Dermis blood vessel endothelial cell (primary cell): Measurements from ENCODE around the gene ZBTB48. TPM values are rescaled to one million over a fixed set of nuclear protein-coding genes. Genes with fewer than 3 reads are reported as not detected.
"Not testable (repeated sequence)": the region's sequence is repeated elsewhere in the genome, so short reads cannot be mapped to it uniquely, and the experiment has no call there.

Experiments used
- DNase-seq: peaks from one replicate; pipeline ENCODE4 v3.0.0; 2010
- total RNA-seq: library from RNA; depleted of rRNA; stranded (reverse); fragments of >200 nt; gene quantifications from 2 replicates; pipeline ENCODE4 v1.2.3, GENCODE V29; 2014

Gene ZBTB48
- total RNA-seq, 1 donor from 2014 or later: 22.5 TPM

DNA sequence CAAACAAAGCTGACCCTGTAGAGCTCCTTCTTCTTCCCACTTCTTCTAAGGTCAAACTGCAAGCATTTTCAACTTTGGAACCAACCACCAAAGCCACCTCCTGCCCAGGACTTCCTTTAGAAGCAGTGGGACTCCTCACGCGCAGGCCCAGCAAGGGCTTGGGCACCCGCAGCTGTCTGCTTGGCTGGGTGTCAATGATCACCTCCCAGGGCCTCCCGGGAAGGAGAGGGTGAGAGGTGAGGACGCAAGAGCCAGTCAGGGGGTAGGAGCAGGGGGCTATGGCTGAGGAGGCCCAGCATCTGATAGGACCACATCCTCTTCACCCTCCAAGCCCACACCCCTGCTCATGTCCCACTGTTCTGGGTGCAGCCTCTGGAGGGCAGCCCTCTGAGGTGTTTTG, 12.6 kb downstream of the ZBTB48 start:
- no peak for DNase-seq

DNA sequence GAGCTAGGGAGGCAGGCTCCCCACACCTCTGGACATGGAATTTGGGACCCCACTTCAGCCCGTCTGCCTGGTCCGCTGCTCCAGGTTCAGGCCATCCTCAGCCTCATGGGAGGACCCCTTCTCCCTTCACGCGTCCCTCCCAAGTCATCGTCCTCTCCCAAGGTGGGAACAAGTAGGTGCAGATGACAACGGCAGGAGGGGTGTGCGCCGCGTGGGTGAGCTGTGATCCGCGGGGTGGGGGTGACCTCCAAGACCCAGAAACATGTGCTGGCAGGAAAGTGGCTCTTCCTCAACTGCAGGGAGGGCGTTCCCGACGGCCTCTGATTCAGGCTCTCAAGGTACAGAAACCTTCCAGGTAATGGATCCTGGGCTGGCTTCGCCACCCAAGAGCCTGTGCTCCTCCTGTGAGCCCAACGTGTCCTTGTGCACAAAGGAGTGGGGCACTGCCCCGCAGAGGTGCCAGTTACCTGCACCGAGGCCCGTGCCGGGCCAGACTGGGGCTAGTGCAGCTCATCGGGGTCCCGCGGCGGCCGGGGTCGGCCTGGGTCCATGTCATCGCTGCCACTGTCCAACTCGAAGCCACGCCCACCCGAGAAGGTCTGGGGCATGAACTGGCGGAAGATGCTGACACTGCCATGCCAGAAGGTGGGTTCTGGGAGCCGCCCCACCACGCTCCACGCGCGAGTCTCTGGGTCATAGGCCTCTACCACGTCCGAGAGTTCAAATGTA, 13.2 kb downstream of the ZBTB48 start:
- DNase-seq: no peak

DNA sequence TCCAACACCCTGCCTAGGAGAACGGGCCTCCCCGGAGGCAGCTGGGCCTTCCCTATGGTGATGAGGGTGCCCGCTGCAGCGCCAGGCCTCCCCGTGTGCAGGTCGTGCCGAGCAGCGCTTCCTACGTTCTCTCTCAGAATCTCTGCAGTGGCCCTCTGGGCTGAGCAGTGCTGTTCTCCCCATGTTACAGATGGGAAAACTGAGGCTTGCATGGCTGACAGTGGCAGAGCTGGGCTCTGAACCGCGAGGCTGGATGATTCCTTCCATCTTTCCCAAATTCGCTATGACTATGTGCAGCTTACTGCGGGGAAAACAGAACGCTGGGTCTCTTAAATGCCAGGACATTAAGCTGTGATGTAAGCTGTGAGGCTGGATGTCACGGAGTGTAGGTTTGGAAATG, 14.0 kb downstream of the ZBTB48 start:
- DNase-seq: no peak

DNA sequence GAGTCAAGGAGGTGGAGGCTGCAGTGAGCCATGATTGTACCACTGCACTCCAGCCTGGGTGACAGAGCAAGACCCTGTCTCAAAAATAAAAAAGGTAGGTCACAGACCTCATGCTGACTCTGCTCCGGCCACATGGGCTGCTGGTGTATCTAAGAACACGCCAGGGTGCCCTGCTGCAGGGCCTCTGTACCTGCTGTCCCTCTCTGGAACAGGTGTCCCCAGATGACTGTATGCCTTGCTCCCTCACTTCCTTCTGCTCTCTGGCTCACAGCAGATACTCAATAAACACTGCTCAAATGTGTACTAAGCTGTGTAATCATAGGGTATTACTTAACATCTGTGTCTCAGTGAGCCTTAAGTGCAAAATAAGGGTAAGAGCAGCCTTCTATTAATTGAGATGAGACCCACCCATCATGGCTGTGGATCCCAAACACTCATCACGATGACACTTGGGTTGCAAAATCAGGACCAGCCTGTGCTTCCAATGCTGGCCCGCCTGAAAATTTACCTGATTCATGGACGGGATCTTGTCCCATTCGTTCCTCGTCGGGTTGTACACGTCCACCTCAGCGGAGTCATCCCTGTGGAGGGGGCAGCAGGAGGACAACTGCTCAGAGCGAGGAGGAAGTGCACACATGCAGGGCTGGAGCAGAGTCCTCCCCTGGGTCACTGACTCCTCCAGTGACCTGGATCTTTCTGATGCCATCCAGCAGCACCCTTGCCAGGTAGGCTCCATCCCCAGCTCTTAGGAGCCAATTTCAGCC, 15.4 kb downstream of the ZBTB48 start:
- DNase-seq: no peak

DNA sequence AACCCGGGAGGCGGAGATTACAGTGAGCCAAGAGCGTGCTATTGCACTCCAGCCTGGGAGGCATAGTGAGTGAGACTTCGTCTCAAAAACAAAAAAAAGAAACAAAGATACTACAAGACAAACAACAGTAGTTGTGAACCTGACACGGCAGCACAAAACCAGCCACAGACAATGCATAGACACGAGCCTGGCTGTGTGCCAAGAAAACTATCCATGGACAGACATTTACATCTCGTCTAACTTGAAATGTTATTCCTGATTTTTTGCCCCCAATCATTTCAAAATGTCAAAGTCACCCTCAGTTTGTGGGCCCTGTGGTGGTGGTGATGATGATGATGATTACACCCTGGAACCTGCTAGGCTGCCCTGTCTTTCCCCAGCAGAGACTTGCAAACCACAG, 16.6 kb downstream of the ZBTB48 start:
- peak; percentile 48 for DNase-seq

DNA sequence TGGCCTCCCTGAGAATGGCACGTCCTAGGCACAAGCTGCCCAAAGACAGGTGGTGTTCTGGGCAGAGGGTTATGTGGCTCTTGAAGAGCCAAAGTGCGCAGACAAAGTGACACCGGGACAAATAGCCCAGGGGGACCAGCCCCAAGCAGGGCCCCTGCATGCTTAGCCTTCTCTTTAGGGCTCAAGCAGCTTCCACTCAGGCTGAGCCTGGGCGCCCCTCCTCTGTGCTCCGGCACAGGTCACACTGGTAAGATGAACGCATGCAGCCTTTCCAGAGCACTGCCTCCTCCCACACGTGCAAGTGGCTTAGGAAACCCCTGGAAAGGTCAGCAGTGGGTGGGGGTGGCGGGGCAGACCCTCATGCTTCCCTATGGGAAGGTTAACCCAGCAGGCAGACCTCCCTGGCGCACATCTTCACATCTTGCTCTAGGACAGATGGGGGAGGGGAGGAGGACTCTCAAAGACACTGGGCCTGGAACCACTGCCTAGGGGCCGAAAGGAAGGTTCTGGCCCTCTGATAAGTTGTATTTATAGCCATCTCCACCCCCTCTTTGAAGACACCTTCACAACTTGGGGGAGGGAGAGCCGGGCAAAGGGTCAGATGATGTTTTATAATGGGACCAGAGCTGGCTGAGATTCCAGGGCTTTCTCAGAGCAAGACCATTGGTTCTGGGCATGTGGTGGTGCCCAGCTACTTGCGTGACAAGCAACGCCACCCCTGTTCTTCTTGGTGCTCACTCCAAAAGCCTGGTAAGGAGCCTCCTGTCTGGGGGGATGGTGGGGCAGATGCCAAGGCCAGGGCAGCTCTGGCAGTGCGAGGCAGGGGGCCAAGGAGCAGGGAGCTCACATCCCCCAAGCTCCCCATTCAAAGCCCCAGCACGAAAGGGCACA, 17.3 kb downstream of the ZBTB48 start:
- no peak for DNase-seq

DNA sequence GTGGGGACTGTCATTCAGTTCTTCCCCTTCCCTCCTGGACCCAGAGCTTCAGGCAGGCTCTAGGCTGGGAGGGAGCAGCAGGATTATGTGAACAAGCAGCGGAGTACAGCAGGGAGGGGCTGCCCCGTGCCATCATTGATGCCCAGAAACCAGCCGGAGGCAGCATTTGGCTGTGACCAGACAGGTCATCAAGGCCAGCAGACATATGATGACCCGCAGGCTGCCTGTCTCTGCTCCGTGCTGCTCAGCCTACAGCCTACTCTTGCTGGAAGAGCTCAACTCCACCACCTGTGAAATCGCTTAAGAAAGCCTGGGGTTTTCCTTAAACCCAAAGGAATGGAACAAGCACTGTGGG, 18.0 kb downstream of the ZBTB48 start:
- DNase-seq: no peak

DNA sequence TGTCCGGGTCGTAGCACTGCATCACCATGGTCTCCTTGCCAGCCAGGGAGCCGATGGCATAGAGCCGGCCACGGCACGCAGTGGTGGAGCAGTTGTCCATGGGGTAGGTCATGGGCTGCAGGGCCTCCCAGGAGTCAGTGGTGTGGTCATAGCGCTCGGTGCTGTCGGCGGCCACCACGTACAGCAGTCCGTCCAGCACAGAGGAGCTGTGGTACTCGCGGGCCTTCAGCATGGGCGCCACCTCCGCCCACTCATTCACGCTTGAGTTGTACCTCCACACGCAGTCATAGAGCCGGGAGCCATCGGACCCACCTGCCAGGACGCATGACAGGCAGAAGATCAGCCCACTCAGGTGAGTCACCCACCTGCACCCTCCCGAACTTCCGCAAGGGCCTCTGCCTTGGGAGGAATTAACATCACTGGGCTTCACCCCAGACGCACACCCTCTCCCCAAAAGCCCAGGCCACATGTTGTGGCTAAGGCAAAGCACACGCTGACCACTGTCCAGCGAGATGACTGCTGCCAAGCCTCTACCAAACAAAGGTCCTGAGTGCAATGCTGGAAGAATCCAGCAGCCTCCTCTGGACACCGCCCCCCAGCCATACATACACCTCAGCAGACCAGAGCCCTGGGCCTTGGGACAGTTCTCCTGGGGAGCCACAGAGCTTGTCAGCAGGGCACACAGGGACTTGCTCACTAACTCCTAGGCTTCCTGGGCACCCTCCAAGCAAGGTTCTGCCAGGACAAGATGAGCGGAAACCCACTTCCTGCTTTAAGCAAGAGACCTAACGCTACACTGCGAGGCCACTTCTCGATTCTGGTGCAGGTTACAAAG, 19.6 kb downstream of the ZBTB48 start:
- DNase-seq: peak; percentile 24

DNA sequence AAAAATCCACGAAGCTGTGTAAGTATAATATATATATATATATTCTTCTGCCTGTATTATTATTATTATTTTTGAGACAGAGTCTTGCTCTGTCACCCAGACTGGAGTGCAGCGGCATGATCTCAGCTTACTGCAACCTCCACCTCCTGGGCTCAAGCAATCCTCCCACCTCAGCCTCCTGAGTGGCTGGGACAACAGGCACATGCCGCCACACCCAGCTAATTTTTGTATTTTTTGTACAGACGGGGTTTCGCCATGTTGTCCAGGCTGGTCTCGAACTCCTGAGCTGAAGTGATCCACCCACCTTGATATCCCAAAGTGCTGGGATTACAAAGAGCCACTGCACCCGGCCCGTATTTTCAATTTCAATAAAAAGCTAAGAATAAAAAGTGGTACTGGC, 20.2 kb downstream of the ZBTB48 start:
- DNase-seq: not testable (repeated sequence)

DNA sequence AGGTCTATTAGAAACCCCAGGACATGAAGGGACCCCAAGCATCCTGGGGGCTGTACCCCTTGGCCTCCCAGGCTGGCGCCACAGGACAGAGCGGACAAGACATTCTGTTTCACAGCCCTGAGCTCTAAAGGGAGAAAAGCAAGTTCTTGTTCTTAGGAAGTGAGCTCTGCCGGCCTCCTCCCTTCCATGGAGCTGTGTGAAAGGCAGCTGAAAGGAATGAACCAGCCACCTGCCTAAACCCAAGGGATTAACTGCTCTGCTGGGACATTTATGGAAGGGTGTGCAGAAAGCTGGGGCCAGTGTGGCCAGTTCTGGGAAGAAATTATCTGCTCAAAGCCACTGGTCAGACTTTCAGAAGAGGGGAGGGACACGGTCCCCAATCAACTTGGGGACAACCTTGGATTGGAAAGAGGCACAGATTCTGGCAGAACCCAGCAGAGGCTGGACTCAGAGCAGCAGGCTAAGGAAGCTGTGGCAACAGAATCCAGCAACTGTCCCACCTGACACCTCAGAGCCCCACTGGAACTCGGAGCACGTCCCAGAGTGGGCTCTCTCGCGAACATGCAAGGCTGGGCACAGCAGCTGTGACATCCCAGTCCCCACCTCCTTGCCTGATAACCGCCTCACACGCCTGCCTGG, 20.7 kb downstream of the ZBTB48 start:
- peak; percentile 37 for DNase-seq

DNA sequence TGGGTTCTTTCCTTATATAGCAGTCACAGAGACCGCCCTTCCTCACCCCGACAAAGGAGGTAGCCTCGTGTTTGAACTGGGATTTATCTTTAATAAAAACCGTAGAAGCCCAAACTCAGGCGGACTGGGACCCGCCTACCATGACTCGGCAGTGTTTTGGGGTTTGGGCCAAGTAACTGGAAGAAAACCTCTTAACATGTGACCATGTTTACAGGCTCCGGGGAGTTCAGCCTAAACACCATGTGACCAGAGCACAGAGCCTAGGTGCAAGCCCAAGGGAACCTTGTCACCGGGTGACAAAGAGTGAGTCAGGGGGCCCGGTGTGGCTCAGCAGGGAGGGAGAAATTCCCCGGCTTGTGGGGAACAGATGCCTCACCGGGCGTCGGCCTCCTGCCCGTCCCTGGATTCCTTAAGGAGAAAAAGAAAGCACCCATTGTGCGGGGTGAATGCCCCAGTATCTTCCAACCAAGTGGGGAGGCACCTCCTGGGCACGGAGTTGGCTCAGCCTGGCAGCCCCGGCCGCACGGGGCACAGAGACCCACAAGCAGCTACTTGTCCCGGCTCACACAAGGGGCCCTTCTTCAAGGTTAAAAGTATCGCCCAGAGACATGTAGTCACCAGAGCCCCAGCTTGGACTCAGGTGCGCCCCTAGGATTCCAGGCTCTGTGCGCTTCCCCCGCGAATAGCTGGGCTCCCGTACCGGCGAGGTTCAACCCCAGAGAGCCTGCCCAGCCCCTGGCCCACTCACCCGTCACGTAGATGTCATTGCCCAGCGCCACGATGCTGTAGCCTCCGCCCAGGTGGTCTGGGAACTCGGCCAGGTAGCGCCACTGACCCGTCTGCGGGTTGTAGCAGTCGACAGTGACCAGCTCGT, 21.5 kb downstream of the ZBTB48 start:
- DNase-seq: peak; percentile 86

DNA sequence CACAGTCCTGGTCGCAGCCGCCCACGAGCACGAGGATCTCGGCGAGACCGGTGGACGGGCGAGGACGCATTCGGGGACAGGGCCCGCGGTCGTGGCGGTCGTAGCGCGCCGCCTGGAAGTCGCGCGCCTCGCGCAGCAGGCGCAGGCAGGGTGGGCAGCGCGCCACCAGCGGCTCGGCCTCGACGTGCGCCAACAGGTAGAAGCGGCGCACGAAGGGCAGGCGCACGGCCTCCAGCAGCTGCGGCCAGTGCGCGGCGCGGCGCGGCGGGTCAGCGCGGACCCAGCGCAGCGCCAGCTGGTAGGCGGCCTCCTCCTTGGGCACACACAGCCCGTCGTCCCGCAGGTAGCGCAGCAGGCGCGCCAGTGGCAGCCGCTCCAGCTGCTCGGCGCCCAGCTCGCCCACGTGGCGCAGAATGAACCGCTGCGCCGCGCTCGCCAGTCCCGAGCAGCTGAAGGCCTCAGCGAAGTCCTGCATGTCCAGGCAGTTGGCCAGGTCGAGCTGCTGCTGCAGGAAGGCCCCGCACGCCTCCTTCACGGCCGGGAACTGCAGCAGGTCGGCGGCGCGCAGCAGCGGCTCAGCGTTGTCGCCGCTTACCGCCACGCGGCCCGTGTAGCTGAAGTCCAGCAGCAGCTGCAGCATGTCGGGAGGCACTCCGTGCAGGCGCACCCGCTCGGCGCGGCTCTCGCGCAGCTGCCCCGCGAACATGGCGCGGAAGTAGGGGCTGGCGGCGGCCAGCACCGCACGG, 22.3 kb downstream of the ZBTB48 start:
- DNase-seq: no peak

DNA sequence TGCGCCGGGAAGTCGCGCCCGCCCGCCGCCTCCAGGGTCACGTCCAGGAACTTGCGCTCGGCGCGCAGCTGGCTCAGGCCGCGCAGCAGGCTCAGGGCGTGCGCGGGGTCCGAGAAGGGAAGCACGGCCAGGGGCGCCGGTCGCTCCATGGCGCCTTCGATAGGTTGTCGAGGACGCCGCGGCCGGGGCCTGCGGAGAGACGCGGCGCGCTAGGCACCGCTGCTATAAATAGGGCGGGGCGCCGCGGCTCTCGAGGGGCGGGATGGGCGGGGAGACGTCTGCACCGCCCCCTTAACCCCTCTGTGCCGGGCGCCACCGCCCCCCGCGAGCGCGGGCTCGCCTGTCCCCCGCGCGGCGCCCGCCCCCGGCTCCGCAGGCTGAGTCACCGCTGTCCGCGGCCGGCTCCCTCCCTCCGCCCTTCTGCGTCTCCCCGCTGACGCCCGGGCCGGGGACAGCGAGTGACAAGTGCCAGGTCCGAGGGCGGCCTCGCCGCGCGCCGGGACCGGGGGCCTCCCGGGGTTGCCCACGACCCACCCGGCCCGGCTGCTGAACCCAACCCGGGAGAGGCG, 23.0 kb downstream of the ZBTB48 start, which contains the start of gene KLHL21:
KLHL21 (minus strand) TSS at position 201 of the 569 bp plus-strand sequence; CDS start at position 149, 52 bp downstream.
- DNase-seq: peak; percentile 91

DNA sequence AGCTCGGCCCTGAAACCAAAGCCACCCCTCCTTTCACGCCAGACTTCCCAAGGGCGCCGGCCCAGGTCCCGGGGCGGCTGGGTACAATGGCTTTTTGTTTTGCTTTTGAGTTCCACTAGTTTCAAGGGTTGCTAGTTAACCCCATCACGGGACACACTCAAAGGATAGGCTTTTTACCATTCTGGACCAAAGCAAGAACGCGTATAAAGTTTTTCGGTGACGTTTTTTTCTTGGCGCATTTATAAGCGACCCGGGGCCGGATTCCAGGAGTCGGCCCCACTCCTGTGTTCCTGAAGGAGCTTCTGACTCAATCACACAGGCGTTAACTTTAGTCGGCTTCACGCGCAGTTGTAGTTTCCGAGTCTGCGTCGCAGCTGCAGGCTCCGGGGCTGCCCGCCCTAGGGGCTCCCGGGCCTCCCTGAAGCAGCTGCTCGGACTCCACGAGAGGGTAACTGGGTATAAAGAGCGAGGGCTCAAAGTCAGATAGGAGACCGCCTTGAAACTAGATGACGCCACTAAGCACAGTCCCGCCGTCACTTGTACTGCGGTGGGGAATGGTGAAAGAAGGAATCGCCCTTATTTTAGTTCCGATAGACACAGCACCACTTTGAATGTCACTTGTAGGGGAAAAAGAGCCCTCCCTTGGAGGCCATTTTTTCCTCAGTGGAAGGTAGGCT, 23.6 kb downstream of the ZBTB48 start:
- DNase-seq: peak; percentile 81

DNA sequence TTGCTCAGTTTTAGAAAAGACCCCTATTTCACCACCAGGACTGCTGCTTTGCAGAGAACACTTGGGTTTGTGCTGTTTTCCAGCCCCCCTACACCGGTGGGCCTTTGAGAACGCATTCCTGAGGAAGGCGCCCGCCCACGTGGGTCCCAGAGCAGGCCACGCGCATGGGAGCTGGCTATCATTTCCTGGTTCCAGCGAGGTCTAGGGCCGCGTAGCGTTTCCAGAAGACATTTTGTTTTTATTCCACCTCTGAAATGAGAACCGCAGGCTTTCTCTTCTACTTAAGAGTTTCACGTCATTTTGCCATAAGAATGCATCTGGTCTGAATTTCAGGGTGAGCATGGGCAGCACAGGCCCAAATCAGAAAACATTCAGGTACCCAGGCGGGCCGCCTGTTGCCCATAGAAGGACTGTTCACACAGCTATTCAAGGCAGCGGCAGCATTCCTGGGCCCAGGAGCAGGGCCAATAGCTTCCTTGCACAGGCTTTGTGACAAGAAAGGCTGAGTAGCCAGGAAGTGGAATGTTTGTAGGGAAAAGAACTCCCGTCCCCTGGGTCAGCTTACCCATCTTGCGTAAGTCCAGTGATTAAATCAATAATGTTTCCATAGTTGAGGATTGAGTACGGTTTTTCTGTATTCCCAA, 24.2 kb downstream of the ZBTB48 start:
- peak; percentile 92 for DNase-seq

DNA sequence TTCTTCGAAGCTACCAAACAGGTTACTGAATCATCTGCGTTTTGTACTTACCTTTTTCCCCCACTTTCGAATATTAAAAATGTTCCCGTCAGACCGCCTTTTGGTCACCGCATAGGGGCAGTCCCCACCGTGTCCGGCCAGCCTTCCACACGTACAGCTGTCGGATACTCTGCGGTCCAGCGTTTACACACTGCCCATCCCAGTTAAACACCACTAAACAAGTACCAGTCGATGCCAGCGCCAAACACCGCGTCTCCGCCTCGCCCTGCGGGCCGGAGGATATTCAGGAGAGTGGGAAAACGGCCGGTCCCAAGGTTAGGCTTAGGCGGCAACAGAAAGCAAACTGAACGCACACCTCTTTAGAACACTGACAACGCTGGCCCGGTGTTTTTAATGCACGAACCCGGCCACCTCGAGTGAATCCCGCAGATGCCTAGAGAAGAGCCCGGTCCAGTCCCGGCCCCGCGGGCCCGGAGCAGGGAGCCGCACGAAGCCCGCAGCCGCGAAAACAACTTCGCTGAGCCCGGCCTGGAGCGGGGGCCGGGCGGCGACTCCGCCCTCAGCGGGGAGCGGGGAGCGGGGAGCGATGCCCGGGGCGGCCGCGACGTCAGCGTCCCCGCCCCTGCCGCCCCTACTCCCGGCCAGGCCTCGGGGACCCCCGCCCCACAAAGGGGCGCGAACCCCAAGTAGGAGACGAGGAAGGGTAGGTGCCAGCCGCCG, 33.0 kb downstream of the ZBTB48 start:
- peak; percentile 65 for DNase-seq

DNA sequence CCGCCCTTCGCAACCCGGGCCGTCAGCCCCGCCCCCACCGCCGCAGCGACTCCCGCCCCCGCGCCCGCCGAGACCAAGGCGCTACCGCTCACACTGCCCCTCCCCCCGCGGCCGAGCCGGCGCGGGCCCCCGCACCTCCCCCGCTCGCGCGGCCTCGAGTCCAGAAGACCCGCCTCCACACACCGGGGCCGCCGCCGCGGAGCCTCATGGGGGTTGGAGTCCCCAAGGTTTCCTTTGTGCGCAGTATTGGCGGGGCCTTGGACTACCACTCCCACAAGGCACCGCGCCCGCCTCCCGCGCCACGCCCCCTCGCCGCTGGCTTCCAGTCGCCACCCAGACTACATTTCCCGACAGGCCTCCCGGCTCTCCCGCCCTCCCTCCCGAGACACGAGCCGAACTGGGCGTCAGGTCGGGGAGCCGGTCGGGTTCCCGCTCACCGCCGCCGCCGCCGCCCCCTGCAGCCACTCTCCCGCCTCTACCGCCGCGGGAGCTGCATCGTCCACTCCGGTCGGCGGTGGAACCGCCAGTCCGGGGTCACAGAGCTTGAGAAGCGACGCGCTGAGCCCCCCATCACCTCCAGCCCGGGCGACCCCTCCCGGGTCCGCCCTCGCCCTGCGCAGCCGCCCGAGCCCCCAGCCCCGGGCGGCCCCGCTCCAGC, 33.7 kb downstream of the ZBTB48 start, which contains the start of gene PHF13:
PHF13 (plus strand) TSS at position 371 of the 658 bp plus-strand sequence. CDS start 336 bp downstream, outside the sequence.
- DNase-seq: peak; percentile 100
